ENCODE results near the gene CHMP4A.

GRCh38 chr14:24190416-24190815 lies 22.9 kb downstream of the CHMP4A start:
- TF ChIP-seq CTCF (IDR thresholded peaks at IDR 0.05) (no peak), POLR2A (IDR thresholded peaks at IDR 0.05) (no peak)

Measured in testis (tissue), 2 donors.